Activated CD8-positive, alpha-beta memory T cell treated with anti-CD3 and anti-CD28 coated beads for 4 hours (primary cell): ENCODE data around the gene HJURP.

ENCODE experiments used
- DNase-seq, 2 donors: peaks; one replicate each; pipeline ENCODE4 v3.0.0-alpha.2; 2020; ENCODE audit warnings: low read depth in 2 of 2

The HJURP gene

GRCh38 chr2:233849607-233850271 lies 4.6 kb downstream of the HJURP start:
- no peak for DNase-seq

- no peak for DNase-seq
Measured at GRCh38 chr2:233848276-233848675, 6.1 kb downstream of the HJURP start.

- DNase-seq, result no peak
Measured at GRCh38 chr2:233847248-233847898, 7.0 kb downstream of the HJURP start.

- DNase-seq, result no peak
Measured at GRCh38 chr2:233846387-233847247, 7.7 kb downstream of the HJURP start.

- DNase-seq, result no peak
Measured at GRCh38 chr2:233845301-233846060, 8.9 kb downstream of the HJURP start.

GRCh38 chr2:233844836-233845235 lies 9.5 kb downstream of the HJURP start:
- DNase-seq, result no peak

GRCh38 chr2:233844064-233844807 lies 10.1 kb downstream of the HJURP start:
- no peak for DNase-seq

GRCh38 chr2:233841183-233841582 lies 13.2 kb downstream of the HJURP start:
- DNase-seq, result no peak

- no peak for DNase-seq
Measured at GRCh38 chr2:233840520-233840919, 13.8 kb downstream of the HJURP start.

GRCh38 chr2:233839447-233839820 lies 14.9 kb downstream of the HJURP start:
- DNase-seq, result no peak

GRCh38 chr2:233838726-233839446 lies 15.4 kb downstream of the HJURP start:
- DNase-seq, result no peak

GRCh38 chr2:233838251-233838650 lies 16.1 kb downstream of the HJURP start:
- no peak for DNase-seq

GRCh38 chr2:233837694-233838229 lies 16.6 kb downstream of the HJURP start:
- DNase-seq, result no peak

- DNase-seq, result no peak
Measured at GRCh38 chr2:233836359-233836758, 18.0 kb downstream of the HJURP start.

GRCh38 chr2:233835230-233836186 lies 18.8 kb downstream of the HJURP start:
- DNase-seq, result no peak

GRCh38 chr2:233833345-233833744 lies 21.0 kb downstream of the HJURP start:
- no peak for DNase-seq

- DNase-seq, result no peak
Measured at GRCh38 chr2:233832869-233833311, 21.4 kb downstream of the HJURP start.

GRCh38 chr2:233832414-233832813 lies 21.9 kb downstream of the HJURP start:
- no peak for DNase-seq

- DNase-seq, result no peak
Measured at GRCh38 chr2:233831861-233832260, 22.5 kb downstream of the HJURP start.
